ENCODE measurements around the gene IFI35.
A peak's percentile ranks its signal among the peaks of the same experiment; 100 is the strongest.
"Not testable (repeated sequence)": the region's sequence is repeated elsewhere in the genome, so short reads cannot be mapped to it uniquely, and the experiment has no call there.

Gene IFI35

DNA sequence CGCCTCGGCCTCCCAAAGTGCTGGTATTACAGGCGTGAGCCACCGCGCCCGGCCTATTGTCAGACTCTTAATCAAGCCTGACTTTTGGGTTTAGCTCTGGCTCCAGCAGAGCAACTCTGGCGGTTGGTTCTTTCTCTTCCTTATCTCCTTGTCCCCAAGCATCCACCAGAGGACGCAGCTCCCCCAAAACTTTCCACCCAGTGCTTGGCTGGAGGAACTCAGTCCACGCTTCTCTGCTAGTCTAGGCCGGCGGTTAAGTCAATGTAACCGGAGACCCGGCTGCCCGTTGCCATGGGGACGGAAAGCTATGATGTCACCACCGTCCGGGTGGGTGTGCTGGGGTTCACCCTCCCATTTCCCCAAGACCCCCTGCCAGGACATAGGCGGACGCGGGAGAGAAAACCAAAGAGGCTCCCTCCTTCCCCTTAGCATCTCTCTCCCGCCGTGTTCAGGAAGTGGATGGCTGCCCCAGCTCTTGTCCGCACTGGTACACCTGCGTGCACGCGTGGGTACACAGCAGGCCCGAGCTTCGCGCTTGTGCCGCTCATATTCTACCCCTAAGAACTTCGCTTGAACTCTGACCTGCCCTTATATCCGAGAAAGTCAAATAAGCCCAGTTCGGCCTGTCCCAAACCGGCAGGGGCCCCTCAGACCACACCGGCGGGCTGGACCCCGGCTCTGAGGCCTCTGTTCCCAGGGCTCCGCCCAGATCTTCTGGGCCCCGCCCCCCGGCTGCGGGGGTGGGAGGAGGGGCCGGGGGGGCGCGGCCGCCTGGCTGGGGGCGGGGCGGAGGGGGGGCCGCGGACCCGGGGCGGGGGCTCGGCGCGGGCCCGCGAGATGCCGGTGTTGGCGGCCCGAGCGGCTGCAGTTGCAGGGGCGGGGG is 18.1 kb downstream of the IFI35 start, which contains the start of gene RND2:
RND2 (plus strand) TSS at position 825 of the 883 bp plus-strand sequence. CDS start 117 bp downstream, outside the sequence.
- DNase-seq (ENCODE audit: low read depth in 2 of 2): peak; percentile 87 to 88

DNA sequence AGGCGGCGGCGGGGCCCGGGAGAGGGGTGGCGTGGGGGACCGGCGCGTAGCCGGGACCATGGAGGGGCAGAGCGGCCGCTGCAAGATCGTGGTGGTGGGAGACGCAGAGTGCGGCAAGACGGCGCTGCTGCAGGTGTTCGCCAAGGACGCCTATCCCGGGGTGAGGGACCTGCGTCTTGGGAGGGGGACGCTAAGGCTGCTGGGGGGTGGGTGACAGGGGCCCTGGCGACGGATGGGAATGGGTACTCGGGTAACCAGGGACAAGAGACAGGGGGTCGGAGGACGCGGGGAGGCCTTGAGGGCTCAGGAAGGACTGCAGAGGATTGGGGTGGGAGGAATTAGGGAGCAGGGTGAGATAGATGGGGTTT is 18.7 kb downstream of the IFI35 start:
- DNase-seq (ENCODE audit: low read depth in 2 of 2): no peak

DNA sequence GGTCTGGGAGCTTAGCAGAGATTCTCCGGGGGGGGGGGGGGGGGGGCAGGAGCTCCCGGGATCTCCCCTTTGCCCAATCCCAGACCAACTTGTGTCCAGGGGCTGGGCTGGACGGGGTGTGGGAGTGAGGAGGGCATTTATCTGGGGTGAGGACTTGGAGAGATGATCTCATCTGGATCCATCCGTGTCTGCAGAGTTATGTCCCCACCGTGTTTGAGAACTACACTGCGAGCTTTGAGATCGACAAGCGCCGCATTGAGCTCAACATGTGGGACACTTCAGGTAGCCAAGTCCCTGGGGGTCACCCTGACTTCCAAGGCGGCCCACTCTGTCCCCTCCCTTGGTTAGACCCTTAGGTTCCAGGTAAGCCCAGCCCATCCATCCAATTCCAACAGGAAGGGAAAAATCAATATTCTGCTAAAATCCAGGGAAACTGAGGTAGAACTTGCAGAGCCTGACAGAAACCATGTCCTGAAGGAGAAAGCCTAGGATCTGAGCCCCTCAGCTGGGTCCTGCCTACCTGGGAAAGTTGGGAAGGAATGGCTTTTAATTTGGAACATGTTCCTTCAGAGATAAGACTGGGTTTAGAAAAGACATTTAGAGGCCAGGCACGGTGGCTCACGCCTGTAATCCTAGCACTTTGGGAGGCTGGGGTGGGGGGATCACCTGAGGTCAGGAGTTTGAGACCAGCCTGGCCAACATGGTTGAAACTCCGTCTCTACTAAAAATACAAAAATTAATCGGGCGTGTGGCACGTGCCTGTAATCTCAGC is 19.4 kb downstream of the IFI35 start:
- no peak for DNase-seq (ENCODE audit: low read depth in 2 of 2)

DNA sequence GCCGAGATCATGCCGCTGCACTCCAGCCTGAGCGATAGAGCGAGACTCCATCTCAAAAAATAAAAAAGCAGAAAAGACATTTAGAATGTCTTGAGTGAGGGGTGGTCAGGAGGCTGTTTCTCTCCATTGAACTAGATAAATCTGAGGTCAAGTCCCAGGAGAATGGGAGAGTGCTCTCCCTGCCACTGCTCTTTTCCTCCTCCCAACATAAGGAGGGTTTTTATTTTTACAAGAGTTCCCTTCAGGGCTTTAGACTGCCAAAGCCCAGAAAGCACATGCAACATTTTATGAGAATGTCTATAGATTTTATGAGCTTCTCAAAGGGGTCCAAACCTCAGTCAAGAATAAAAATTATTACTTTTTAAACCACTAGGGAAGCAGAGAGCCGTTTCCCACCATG is 20.0 kb downstream of the IFI35 start:
- DNase-seq (ENCODE audit: low read depth in 2 of 2): no peak

DNA sequence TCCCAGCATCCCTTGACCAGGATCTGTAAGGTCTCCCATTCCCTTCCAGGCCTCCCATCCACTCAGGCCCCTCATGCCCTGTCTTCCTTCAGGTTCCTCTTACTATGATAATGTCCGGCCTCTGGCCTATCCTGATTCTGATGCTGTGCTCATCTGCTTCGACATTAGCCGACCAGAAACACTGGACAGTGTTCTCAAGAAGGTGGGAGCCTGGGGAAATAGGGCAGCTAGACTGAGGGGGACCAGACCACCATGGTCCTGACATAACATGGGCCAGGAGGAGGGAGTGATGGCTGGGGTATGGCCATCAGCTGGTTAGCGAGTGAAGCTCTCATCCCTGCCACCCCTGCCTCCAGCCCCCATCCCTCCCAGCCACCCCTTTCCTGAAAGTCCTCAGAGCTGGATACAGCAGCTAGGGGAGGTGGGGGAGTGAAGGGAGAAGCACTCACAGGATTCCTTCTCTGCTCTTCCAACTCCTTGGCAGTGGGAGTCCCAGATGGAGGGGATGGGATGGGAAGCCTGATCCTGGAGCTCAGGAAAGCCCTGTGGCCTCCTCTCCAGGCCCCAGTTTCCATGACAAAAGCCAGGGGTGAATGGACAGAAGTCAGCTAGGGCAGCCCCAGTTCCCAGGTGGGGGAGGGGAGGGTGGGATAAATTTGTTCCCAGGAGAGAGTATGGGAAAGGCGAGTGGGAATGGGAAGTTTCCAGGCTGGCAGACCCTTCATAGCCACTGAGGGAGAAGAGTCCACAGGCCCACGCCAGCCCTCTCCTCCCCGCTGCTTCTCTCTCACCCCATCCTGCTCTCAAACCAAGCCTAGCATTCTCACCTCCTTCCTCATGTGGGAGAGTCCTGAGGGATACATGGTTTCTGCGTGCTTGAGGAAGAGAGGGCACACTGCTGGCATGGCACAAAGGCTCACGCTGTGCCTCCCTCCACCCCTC is 20.8 kb downstream of the IFI35 start:
- no peak for DNase-seq (ENCODE audit: low read depth in 2 of 2)

DNA sequence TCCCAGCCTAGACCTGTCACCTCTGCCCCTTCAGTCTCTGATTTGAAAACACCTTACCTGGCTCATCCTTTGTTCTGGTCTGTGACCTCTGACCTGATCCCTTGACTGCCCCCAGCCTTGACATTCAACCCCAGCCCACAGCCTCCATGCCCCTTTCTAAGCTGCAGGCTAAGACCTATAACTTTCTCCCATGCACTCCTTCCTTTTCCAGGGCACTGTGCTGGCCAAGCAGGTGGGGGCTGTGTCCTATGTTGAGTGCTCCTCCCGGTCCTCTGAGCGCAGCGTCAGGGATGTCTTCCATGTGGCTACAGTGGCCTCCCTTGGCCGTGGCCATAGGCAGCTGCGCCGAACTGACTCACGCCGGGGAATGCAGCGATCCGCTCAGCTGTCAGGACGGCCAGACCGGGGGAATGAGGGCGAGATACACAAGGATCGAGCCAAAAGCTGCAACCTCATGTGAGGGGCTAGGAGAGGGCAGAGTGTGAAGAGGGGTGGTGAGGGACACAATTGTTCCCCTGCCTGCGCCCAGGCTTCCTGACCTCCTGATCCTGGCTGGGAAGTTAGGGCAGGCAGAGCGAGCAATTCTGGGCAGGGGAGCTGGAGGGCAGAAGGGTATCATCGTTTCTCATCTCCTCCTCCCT is 21.8 kb downstream of the IFI35 start:
- DNase-seq (ENCODE audit: low read depth in 2 of 2): no peak

DNA sequence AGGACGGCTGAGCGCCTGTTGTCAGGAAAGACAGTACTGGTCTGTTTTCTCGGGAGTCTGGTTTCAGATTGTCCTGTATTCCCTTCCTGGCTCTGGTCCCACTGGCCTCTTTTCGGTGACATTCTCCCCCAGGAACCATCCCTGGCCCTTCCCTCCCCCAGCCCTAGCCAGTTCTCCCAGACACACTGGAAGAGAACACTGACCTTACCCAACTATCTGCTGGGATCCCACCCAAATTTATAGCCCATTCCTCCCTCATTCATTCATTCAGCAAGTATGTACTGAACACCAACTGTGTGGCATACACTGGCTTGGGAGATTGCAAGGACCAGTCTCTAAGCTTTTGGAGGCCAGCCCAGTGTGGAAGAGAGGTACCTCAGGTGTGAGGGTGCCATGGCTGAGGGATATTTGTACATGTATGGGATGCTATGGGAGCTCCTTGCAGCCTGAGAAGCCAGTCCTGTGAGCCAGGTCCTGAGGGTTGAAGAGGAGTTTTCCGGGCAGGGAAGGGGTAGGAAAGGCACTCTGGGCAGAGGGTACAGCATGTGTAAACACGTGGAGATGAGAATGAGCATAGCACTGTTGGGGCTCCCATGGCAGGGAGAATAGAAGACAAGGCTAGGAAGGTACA is 23.7 kb downstream of the IFI35 start:
- DNase-seq (ENCODE audit: low read depth in 2 of 2): no peak

DNA sequence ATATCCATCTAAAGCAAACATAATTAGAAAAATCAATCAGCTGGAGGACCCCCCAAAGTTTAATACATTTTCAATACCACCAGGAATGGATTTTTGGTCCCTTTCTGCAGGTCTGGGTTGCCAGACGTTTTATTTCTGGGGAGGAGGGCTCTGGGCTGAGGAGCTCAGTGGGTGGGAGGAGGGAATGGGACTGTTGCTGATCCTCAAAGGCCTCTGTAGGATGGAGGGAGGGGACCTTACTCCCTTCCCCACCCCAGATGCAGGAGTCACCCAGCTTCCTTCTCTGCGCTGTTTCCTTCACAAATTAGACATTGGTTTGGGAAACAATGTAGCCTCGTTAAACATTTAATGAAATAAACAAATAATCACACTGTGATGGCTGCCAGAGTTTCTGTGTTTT is 25.1 kb downstream of the IFI35 start:
- DNase-seq (ENCODE audit: low read depth in 2 of 2): no peak

DNA sequence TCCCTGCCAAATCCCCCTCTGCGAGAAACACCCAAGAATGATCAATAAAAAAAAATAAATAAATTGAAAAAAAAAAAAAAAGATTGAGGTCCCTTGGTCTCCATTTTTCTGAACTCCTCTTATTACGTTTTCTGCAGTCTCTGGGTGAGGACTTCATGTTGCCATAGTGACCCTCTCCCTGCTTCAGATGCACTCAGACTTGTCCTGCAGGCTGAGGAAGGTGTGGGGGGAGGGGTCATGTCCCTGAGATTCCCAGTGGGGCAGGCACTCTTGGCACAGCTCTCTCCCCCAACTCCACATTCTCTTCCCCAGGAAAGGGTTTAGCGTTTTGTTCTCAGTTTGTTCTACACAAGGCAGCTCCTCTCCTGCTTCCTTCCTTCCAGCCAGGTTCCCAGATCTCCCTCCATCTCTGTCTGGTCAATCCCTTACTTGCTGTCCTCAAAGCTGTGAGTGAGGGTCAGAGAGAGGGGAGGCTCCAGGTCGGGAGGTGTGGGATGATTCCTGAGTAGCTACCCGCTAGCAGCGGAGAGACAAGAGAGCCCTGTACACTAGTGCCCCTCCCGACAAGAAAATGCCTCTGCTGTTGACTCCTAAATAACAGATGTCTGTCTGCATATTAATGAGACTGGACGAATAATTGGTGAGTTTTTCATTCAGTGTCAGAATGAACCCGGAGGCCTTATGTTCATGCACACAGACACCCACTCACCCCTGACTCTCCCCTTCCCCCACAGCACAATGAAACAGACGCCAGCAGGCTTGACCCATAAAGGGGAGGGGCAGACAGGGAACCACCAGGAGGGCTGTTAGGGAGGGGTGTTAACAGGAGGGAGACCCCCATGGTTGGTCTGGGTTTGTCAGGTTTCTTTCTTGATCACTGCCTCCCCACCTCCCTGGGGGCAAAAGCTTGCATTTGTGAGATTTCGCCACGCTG is 27.6 kb downstream of the IFI35 start:
- DNase-seq (ENCODE audit: low read depth in 2 of 2): no peak

DNA sequence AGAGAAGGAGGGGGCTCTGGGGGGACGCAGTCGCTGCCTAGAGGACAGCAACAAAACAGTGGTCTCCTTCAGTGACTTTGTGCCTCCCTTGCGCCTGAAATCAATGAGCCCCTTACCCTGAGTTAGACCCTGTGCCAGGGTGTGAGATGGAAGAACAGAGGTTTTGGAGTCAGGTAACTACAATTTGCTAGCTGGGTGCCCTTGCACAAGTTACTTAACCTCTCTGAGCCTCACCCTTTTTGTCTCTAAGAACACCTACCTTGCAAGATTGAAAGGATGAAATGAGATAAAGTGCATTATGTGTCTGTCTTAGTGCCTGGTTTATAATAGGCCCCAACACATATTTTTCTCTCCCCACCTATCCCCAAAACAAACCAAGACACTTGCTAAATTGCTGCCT is 28.3 kb downstream of the IFI35 start:
- DNase-seq (ENCODE audit: low read depth in 2 of 2): no peak

DNA sequence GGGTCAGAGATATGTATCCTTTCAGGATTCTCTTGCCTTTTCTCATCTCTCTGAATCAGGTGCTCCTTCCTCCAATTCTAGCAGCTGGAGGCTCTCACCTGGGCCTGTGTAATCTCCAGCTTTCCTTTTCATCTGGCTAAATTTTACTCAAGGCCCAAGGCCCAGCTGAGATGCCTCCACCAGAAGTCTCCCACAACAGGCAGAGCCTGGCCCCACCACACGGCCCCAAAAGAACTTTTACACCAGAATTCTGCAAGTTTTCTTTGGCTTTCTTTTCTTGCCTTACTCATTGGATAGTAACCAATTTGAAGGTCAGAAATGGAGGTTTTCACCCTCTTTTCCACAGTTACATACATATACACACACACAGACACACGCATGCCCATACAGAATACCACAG is 33.1 kb downstream of the IFI35 start:
- DNase-seq (ENCODE audit: low read depth in 2 of 2): no peak

DNA sequence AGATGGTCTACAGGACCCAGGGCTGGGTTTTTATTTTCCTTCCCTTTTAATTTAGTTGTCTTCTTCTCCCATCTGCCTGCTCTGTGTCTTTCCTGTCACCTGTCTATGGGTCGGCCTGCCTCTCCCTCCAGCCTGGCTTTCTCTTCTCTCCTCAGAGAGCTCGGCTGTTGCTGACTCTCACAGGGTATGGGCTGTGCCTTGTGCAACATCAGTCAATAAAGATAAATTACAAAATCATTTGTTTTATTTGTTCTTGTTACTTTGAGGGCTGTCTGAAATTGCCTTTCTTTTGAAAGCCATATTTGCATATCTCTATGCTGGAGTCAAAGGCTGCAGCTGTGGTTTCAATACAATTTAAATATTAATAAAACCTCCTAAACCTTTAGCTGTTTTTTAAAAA is 34.1 kb downstream of the IFI35 start:
- DNase-seq (ENCODE audit: low read depth in 2 of 2): no peak

DNA sequence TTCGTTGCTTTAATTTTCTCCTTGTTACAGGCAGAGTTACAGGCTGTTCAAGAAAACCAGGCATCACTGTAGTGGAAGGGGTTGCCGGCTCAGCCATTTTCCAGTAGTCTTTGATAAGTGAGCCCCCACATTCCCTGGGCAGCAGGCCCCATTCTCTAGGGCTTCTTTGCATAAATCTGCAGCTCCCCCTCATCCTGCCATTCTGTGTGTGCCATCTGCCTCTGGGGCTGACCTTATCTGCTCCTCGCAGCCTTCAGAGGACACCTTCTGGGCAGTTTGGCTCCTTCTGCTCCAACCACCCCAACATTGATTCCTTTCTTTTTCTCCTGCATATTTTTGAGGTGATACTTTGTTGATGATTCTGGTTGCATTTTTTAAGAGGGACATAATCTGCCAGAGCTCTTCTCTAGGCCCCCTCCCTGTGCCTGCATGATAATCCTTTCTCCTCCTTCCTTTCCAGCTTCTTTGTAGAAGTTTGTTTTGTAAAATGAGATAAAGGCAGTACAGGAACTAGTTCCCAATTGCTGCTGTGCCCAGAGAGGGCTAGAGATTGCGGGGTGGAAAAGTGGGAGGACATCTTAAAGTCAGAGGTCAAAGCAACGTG is 35.5 kb downstream of the IFI35 start:
- no peak for DNase-seq (ENCODE audit: low read depth in 2 of 2)

DNA sequence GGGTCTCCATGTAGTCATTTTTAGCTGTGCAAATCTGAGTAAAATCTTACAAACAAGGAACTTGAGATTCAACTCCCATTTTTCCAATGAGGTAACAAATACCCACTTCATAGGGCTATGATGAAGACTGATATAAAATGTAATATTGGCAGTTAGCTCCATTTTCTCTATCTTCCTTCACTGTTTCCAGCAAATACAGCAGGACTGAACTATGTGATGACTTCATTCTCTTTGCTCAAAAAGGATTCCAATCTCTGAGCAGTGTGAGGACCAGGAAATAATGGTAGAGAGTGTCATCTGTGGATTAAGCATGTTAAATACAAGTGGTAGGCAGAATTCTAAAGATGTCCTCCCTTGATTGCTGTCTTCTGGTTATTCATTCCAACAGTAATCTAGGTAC is 36.7 kb downstream of the IFI35 start:
- DNase-seq (ENCODE audit: low read depth in 2 of 2): no peak

DNA sequence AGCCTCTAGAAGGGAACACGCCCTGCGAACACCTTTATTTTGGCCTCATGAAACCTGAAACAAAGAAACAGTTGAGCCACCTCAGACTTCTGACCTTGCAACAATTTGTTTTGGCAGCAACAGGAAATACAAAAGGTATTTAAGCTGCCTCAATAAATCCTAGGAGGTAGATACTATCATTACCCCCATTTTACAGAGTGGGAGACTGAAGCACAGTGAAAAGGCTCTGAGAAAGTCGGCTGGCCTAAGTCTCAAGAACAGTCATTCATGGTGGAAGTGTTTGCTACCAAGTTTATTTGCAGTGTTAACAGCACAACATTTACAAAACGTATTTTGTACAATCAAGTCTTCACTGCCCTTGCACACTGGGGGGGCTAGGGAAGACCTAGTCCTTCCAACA is 37.4 kb downstream of the IFI35 start:
- no peak for DNase-seq (ENCODE audit: low read depth in 2 of 2)

DNA sequence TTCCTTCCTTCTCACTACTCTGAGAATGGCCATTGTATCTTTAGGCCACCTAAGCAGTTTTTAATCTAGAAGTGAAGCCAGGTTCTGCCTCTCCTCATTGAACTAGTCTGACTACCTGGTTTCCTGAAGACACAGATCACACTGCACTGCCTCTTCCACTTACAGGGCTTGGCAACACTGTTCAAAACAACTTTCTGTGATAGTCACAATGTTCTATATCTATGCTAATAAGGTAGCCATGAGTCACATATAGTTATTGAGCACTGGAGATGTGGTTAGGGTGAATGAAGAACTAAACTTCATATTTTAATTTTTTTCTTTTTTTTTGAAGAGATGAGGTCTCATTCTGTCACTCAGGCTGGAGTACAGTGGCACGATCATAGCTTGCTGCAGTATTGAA is 45.4 kb downstream of the IFI35 start:
- DNase-seq (ENCODE audit: low read depth in 2 of 2): no peak

DNA sequence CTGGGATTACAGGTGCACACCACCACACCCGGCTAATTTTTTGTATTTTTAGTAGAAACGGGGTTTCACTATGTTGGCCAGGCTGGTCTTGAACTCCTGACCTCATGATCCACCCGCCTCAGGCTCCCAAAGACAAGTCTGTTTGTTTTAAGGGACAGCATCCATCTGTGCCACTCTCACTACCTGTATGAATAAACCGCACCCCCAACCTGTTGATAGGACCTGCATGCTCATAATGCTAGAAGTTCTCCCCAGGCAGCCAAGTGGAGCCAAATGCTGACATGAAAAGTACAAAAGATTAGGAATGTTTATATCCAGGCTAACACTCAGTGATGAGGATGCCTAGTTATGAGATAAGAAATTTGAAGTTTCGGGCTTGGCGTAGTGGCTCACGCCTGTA is 46.4 kb downstream of the IFI35 start:
- DNase-seq (ENCODE audit: low read depth in 2 of 2): not testable (repeated sequence)

DNA sequence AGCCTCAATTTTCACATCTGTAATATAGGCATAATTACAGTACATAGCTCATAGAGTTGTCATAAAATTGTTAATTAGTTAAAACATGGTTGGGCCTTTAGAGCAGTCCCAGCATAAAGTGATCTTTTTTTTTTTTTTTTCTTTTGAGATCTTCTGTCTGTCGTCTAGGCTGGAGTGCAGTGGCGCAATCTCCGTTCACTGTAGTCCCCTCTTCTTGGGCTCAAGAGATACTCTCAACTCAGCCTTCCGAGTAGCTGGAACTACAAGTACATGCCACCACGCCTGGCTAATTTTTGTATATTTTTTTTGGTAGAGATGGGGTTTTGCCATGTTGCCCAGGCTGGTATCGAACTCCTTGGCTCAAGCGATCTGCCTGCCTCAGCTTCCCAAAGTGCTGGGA is 49.5 kb downstream of the IFI35 start:
- DNase-seq (ENCODE audit: low read depth in 2 of 2): no peak

DNA sequence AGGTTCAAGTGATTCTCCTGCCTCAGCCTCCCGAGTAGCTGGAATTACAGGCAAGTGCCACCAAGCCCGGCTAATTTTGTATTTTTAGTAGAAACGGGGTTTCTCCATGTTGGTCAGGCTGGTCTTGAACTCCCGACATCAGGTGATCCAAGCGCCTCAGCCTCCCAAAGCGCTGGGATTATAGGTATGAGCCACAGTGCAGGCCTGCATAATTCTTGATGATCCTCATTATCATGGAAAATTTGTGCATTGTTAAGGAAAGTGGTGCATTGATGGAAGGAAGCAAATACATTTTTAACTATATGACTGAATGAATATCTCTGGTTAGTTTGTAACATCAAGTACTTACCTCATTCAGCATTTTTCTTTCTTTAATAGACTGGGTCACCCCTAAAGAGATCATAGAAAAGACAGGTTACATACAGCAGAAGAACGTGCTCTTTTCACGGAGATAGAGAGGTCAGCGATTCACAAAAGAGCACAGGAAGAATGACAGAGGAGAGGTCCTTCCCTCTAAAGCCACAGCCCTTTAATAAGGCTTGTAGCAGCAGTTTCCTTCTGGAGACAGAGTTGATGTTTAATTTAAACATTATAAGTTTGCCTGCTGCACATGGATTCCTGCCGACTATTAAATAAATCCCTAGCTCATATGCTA is 56.5 kb downstream of the IFI35 start:
- DNase-seq (ENCODE audit: low read depth in 2 of 2): no peak

Data from fibroblast of skin of left biceps (primary cell).